ENCODE results near the gene LRRC25.
A peak's percentile ranks its signal among the peaks of the same experiment; 100 is the strongest.
"Not testable (repeated sequence)": the region's sequence is repeated elsewhere in the genome, so short reads cannot be mapped to it uniquely, and the experiment has no call there.

Gene LRRC25

DNA sequence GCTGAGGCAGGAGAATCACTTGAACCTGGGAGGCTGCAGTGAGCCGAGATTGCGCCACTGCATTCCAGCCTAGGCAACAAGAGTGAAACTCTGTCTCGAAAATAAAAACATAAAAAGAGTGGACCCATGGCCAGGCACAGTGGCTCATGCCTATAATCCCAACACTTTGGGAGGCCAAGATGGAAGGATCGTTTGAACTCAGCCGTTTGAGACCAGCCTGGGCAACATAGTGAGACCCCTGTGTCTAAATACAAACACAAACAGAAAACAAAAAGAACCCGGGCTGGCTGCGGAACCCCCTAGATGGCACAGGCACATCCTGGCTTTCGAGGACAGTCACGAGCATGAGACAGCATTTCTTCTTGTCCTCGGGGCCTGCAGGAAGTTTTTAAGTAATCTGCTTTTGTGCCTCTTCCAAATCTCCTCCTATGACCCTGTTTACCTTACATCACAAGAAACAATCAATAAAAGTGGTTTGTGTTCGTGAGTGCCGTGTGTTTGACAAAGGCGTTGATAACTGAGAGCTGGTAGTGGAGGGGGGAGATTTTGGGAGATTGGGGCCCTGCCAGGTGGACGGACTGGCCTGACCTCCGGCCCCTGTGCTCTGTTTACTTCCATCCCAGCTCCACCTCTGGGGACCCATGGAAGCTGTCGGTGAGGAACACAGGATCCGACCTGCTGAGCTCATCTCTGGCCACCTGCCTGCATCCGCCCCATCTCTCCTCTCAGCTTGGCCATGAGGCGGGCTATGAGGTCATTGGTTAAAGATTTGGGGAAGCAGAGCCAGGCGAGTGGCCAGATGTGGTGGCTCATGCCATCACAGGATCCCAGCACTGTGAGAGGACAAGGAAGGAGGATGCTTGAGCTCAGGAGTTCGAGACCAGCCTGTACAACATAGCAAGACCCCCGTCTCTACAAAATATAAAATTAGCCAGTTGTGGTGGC lies 17.3 kb downstream of the LRRC25 start:
- no peak for DNase-seq (ENCODE audit: low read depth)

DNA sequence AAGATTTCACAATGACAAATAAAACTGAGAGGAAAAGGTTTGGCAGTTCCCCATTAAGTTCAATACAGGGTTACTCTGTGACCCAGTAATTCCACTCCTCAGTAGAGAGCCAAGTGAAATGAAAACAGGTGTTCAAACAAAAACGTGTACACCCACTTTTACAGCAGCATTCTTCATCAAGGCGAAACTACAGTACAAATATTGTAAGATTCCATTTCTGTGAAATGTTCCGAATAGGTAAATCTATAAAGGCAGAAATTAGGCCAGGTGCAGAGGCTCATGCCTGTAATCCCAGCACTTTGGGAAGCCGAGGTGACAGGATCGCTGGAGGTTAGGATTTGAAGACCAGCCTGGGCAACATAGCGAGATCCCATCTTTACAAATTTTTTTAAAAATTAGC lies 20.4 kb downstream of the LRRC25 start:
- no peak for DNase-seq (ENCODE audit: low read depth)

DNA sequence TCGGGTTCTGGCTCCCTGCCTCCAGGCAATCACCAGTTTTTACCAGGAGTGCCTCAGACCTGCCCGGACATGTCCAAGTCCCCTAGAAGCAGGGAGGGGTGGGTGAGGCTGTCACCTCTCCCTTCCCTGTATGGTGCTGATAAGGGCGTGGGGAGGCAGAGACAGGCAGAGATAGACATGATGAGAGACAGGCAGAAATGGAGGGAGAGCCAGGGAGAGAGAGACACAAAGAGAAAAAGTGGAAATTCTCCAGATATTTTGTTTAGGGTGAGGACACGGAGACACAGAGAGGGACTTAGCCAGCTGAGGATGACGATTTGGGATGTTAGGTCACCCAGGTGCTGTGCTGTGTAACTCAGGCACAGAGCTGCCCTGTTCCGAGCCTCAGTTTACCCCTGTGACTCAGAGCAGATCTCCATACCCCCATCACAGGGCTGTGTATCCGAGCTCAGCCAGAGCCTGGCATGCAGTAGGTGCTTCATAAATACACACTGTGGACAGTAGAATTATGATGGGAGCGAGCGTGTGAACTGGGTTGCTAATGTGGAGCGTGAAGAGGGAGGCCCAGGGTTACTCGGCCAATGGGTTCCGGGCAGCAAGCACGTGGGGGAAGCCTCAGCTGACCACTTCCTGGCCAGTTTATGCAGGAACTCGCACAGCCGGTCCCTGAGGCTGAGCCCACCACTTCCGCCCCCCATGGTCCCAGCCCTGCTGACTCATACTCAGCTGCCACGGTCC lies 23.4 kb downstream of the LRRC25 start:
- peak; percentile 14 for DNase-seq (ENCODE audit: low read depth)

DNA sequence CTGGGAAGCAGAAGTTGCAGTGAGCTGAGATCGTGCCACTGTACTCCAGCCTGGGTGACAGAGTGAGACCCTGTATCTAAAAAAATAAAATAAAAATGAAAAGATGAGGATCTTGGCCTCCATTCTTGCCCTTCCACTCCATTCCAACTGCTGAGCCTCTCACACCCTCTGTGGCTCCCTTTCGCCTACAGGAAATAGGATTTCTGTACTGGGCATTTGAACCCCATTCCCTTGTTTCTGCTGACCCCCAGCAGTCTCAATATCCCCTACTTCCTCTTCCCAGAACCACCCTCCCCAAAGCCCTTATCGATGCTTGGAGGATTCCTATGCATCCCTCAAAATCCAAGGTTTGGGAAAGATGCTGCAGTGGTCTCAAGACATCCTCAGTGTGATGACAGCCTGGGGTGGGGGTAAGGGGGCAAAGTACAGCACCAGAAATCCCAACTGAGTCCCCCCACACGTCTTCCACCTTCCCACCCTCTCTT lies 24.0 kb downstream of the LRRC25 start:
- DNase-seq (ENCODE audit: low read depth) = no peak

DNA sequence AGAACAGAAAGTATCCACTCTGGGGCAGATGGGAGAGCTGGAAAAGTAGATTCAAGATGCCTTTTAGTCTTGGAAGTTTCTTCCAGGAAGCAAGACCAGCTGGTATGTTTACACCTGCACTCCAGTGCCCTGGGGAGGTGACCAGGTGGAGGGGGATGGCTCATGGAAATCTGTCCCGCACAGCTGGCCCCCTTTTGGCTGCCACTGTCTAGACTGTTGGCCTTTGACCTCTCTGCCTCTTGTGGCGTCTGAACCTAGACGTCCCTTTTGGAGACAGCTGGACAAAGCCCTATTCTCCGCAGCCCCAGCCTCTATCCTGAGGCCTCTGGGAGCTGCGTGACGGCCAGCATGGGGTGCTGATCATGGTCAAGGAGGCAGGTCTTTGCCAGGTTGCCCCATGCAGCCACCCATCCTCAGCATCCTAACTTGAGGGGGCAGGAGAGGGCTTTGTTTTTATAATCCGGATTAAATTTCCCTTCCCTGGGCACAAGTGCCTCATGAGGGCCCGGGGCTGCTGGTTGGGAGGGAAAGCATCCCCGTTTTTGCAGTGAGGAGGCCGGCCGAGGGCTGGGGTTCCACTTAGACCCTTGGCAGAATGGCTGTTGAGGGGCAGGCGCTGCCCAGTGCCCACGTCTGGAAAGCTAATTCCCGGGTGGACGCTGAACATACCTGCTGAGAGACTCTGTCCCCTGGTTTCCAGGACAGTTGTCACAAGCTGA lies 28.8 kb downstream of the LRRC25 start:
- DNase-seq (ENCODE audit: low read depth) = no peak

DNA sequence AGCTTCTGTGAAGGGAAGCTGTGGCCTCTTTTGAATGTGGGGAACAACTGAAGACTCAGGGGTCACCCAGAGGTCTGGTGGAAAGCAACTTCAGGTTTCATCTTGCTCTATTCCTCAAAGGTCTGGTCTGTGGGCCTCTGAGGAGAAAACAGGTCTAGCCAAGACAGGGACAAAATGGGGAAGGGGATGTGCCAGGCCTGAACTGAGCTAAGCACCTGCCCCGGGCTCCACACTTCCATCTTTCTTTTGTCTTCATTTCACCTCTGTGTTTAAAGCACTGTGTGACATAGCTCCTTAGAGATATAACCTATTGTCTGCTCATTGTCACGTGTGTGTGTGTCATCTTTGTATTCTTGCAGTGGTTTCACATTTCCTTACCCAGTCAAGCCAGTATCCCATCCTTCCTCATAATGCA lies 31.4 kb downstream of the LRRC25 start:
- no peak for DNase-seq (ENCODE audit: low read depth)

DNA sequence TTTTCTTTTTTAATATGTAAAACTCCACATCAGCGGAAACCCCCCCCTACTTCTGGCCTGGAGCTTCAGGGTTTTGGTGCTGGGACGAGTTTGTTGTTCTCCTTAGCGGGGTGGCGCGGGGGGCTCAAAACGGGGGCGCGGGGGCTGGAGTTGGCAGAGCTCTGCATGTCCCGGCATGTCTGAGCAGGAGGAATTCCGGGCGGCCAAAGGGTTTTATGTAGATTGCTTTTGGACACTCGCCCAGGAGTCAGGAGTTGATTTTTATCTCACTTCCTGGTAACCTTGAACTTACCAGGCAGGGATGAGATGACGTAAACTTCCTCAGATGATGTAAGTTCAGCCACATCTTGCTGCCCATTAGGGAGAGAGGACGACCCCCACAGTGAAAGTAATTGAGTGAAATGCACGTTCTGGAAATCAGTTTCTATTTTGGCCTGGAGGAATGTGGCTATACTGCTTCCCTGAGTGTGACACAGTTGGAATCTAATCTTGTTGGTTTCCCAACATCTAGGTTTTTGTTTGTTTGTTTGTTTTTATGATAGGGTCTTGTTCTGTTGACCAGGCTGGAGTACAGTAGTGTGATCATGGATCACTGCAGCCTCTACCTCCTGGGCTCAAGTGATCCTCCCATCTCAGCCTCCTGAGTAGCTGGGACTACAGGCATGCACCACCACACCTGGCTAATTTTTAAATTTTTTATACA lies 32.4 kb downstream of the LRRC25 start:
- DNase-seq (ENCODE audit: low read depth) = no peak

DNA sequence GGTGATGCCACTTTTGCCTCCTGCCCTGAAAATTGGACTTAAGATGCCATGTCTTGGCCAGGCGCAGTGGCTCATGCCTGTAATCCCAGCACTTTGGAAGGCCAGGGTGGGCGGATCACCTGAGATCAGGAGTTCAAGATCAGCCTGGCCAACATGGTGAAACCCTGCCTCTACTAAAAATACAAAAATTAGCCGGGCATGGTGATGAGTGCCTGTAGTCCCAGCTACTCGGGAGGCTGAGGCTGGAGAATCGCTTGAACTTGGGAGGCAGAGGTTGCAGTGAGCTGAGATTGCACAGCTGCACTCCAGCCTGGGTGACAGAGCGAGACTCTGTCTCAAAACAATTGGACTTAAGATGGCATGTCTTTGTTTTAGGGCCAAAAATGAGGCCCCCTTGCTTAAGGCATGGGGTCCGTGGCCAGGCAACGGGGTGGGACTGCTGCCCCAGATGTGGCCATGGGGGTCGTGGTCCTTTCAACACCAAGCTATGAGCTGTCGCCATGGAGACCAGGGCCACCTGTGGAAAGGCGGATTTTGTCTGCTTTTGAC lies 33.1 kb downstream of the LRRC25 start:
- DNase-seq (ENCODE audit: low read depth) = not testable (repeated sequence)

DNA sequence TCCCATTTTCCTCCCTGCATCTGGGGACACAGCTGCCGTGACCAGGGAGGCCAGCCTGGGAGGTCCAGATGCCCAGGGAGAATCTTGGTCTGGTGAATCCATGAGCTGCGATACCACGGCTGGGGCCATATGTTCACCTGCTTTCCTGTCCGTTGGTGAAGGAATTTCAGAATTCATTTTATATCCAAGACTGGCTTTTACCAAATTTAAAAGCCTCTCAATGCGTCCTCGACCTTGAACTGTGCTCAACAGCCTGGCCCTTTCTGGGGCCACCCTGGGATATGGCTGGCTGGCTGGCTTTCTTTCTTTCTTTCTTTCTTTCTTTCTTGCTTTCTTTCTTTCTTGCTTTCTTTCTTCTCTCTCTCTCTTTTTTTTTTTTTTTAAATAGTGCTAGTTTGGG lies 33.6 kb downstream of the LRRC25 start:
- no peak for DNase-seq (ENCODE audit: low read depth)

DNA sequence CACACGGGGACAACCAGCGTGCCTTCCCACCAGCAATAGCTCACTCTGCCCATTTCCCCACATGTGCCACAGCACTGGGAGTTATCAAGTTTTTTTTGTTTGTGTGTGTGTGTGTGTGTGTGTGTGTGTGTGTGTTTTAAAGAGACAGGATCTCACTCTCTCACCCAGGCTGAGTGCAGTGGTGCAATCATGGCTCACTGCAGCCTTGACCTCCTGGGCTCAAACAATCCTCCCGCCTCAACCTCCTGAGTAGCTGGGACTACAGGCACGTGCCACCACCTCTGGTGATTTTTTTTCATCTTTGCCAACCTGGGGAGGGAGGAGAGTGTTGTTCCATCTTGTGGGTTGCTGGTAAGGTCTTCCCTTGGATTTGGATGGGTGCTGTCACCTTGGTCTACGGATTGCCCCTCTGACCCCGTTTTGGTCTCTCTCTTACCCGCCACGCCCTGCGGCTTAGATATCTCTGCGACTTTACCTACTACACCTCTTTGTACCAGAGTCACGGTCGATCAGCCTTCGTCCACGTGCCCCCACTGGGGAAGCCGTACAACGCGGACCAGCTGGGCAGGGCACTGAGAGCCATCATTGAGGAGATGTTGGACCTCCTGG lies 34.4 kb downstream of the LRRC25 start:
- no peak for DNase-seq (ENCODE audit: low read depth)

DNA sequence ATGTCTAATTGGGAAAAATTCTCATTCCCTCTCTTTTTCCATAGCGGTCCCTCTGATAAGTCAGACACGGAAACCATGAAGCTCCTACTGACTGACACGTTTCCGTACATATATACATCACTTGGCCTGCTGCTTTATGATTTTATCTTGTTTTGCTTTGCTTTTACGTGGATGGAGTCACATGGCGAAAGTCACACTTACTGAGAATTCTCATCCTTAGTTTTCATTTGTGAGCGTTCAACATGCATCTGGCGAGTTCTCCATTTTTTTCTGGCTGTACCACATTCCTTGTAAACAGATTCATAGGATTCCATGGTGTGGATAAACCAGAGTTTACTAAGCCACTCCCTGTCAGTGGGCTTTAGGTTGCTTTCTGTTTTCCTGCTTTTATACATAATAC lies 35.8 kb downstream of the LRRC25 start:
- DNase-seq (ENCODE audit: low read depth) = no peak

DNA sequence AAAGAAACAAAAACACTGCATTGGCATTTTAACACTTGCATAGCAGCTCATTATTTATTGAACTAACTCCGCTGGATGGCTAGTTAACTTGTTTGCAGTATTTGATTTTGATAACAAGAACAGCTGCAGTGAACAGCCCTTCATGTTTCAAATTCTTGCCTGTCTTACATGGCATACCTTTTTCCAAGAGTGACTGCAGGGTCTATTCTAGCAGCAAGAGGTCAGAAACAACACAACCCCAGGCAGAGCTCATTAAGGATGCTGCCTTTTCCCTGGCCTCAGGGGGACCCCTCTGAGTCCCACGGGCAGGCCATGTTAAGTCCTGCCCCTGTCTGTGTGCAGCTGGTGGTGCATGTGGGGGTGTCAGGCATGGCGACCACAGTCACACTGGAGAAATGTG lies 40.4 kb downstream of the LRRC25 start:
- DNase-seq (ENCODE audit: low read depth) = no peak

DNA sequence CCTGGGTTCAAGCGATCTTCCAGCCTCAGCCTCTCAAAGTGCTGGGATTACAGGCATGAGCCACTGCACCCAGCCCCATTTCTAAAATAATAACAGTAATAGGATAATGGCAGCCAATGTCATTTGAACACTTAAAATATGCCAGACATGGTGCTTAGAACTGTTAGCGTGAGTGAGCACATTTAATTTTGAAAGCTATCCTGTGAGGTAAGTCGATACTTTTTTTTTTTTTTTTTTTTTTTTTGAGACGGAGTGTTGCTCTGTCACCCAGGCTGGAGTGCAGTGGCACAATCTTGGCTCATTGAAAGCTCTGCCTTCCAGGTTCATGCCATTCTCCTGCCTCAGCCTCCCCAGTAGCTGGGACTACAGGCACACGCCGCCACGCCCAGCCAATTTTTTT lies 42.7 kb downstream of the LRRC25 start:
- DNase-seq (ENCODE audit: low read depth) = not testable (repeated sequence)

DNA sequence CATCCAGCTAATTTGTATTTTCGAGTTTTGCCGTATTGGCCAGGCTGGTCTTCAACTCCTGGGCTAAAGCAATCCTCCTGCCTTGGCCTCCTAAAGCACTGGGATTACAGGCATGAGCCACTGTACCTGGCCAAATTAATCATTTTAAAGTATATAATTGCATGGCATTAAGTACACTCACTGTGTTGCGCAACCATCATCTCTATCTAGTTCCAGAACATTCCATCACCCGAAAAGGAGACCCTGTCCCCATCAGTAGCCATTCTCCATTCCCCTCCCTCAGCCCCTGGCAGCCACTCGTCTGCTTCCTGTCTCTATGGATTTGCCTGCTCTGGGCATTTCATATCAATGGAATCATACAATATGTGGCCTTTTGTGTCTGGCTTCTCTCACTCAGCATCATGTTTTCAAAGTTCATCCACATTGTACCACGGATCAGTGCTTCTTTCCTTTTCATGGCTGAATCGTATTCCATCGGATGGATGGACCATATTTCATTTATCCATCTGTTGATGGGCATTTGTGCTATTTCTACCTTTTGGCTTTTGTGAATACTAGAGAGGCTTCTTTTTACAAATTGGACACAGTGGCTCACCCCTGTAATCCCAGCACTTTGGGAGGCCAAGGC lies 43.9 kb downstream of the LRRC25 start:
- no peak for DNase-seq (ENCODE audit: low read depth)

DNA sequence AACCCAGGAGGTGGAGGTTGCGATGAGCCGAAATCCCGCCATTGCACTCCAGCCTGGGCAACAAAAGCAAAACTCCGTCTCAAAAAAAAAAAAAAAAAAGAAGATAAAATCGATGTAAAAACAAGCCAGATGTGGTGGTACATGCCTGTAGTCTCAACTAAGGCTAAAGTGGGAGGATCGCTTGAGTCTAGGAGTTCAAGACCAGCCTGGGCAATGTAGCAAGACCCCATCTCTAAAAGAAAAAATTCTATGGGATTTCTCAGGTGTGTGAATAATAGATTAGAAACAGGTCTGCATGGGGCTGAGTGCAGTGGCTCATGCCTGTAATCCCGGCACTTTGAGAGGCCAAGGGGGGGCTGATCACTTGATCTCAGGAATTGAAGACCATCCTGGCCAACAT lies 45.9 kb downstream of the LRRC25 start:
- DNase-seq (ENCODE audit: low read depth) = no peak

DNA sequence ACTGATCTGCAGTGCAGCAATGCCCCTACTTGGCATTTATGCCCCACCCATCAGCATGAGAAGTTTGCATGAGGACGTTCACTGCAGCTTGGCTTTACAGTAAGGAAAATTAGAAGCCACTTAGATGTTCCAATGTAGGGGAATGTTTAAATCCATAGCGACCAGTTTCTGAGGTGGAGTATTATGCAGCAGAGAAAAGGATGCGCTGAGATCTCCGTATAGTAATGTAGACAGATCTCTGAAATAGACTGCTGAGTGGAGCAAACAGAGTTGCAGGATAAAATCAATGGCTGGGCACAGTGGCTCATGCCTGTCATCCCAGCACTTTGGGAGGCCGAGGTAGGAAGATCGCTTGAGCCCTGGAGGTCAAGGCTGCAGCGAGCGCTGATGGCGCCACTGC lies 46.9 kb downstream of the LRRC25 start:
- DNase-seq (ENCODE audit: low read depth) = no peak

DNA sequence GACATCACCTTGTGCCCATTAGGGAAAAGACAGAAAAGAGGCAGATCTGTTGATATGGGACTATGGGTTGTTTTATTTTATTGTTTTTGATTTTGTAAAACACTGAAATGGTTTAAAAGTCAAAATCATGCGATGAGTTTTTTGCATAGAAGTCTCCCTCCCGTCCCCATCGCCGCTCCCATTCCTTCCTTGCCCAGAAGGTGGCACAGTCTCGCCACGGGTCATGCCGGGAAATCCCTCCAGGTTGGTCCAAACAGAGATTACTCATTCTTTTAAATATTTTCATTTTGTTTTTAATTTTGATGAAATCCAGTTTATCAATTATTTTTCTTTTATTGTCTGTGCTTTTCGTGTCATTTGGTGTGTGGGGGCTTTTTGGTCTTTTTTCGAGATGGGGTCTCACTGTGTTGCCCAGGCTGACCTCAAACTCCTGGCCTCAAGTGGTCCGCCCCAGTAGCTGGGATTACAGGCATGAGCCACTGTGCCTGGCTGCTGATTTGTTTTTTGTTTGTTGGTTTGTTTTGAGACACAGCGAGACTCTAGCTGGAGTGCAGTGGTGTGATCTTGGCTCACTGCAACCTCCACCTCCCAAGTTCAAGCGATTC lies 47.8 kb downstream of the LRRC25 start:
- DNase-seq (ENCODE audit: low read depth) = no peak

DNA sequence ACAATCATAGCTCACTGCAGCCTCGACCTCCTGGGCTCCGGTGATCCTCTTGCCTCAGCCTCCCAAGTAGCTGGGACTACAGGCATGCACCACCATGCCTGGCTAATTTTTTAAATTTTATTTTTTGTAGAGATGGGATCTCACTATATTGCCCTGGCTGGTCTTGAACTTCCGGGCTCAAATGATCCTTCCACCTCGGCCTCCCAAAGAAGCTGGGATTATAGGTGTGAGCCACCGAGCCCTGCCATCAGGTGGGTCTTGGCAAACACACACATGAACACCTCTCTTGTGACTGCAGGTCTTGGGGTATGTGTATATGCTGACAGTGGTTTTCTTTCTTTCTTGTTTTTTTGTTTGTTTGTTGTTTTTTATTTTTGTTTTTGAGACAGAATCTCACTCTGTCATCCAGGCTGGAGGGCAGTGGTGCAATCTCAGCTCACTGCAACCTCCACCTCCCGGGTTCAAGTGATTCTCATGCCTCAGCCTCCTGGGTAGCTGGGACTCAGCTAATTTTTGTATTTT lies 48.5 kb downstream of the LRRC25 start:
- DNase-seq (ENCODE audit: low read depth) = not testable (repeated sequence)

DNA sequence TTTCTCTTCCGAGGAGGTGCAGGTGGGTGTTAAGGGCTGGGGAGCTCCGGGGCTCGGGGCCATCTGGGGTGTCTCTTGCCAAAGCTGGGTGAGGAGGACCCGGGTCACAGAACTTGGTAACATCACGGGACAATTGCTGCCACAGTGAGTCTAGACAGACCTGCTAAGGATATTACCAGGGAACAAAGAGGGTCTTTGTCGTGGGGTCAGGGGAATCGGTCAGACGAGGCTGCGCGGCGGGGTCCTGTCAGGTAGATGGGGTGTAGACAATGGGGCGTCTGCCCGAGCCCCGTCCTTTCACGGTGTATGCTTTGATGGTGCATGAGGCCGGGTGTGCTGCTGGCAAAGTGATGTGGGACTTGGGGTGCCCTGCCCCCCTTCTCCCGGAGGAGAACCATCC lies 49.3 kb downstream of the LRRC25 start:
- no peak for DNase-seq (ENCODE audit: low read depth)

DNA sequence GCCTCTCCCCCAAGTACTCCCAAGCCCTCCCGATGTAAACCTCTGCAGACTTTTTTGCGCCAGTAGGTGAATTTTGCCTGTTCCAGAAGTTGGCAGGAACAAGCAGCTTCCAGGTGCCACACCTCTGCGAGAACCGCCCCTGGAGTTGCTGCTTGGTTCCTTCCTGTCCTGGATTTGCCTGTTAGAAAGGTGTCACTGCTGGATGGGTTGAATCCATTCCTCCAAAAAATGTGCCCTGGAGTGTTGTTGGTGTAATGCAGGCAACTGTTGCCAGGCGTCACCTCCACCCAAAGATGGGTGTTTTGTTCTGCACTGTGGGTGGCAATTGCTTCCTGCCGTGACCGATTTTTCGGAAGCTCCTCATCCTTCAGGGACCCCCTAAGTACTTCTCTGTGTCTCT lies 51.3 kb downstream of the LRRC25 start:
- no peak for DNase-seq (ENCODE audit: low read depth)
